H1 (cell line): Measurements from ENCODE around the gene NCKAP1. TPM values are rescaled to one million over a fixed set of nuclear protein-coding genes. Genes with fewer than 3 reads are reported as not detected.

Experiments
- CTCF ChIA-PET: fragments of 300-600 bp; sonication (Branson Sonifier 250); formaldehyde crosslinking; loops from one replicate; lab custom pipeline; 2021; ENCODE audit not compliant: partially characterized antibody; lab: Charles Lee
- POLR2A ChIA-PET: fragments of 300-600 bp; sonication (Branson Sonifier 250); formaldehyde crosslinking; loops from one replicate; lab custom pipeline; 2021; ENCODE audit warnings: inconsistent platforms; ENCODE audit not compliant: partially characterized antibody; lab: Charles Lee
- DNase-seq, 2 experiments: peaks; one replicate each; pipeline versions ENCODE4 v3.0.0 to v3.0.0-alpha.2; 2010 to 2022; ENCODE audit warnings: low spot score in 2 of 2, low read depth in 1 of 2, mixed read lengths in 1 of 2
- FAIRE-seq: peaks from 2 replicates; lab custom pipeline; 2011; peaks lifted over from hg19 to GRCh38; lab: Jason Lieb, UNC
- H2AFZ ChIP-seq: 2 replicates; pipeline ENCODE4 v1.8.1; 2012; ENCODE audit warnings: low read length, inconsistent platforms
- H2AK5ac ChIP-seq: 2 replicates; pipeline ENCODE4 v1.6.1; 2013; ENCODE audit warnings: low read depth, low read length
- H2BK120ac ChIP-seq: replicated peaks from 2 replicates; pipeline ENCODE3; 2013; ENCODE audit warnings: low read depth, low read length, inconsistent platforms
- H2BK12ac ChIP-seq: 2 replicates; pipeline ENCODE4 v1.6.1; 2013; ENCODE audit warnings: low read depth, low read length
- H2BK15ac ChIP-seq: 2 replicates; pipeline ENCODE4 v1.6.1; 2013; ENCODE audit warnings: low read length
- H2BK20ac ChIP-seq: 2 replicates; pipeline ENCODE4 v1.6.1; 2013; ENCODE audit warnings: low read length
- H2BK5ac ChIP-seq: 2 replicates; pipeline ENCODE4 v1.6.1; 2013; ENCODE audit warnings: low read depth, low read length
- H3K14ac ChIP-seq: 2 replicates; pipeline ENCODE4 v1.6.1; 2013; ENCODE audit warnings: inconsistent platforms; ENCODE audit not compliant: insufficient read length
- H3K18ac ChIP-seq: 2 replicates; pipeline ENCODE4 v1.6.1; 2013; ENCODE audit warnings: low read length; ENCODE audit errors: extremely low read depth
- H3K23ac ChIP-seq: 2 replicates; pipeline ENCODE4 v1.6.1; 2013; ENCODE audit warnings: inconsistent platforms; ENCODE audit not compliant: insufficient read length
- H3K23me2 ChIP-seq: 2 replicates; pipeline ENCODE4 v1.6.1; 2013; ENCODE audit warnings: low read depth, low read length
- H3K27ac ChIP-seq: 2 replicates; pipeline ENCODE4 v1.6.1; 2011; ENCODE audit warnings: low read depth, low read length, inconsistent platforms
- H3K27me3 ChIP-seq, 4 experiments: replicated peaks in 1 of 4; 1 replicate in 1 of 4; 2 replicates in 3 of 4; pipeline versions ENCODE4 v1.6.1 to v1.8.1; 2011 to 2013; ENCODE audit warnings: low read length in 3 of 4, mild to moderate bottlenecking in 3 of 4, inconsistent platforms in 2 of 4, mixed read lengths in 2 of 4, moderate library complexity in 1 of 4; ENCODE audit not compliant: control insufficient read depth in 3 of 4, insufficient read depth in 3 of 4; ENCODE audit errors: extremely low read depth in 1 of 4
- H3K36me3 ChIP-seq, 4 experiments: 2 replicates each; pipeline versions ENCODE4 v1.6.1 to v1.8.1; 2011 to 2013; ENCODE audit warnings: mild to moderate bottlenecking in 4 of 4, low read length in 3 of 4, moderate library complexity in 2 of 4, control low read depth in 1 of 4, inconsistent platforms in 1 of 4; ENCODE audit not compliant: insufficient read depth in 4 of 4, control insufficient read depth in 2 of 4
- H3K4ac ChIP-seq: replicated peaks from 2 replicates; pipeline ENCODE3; 2013; ENCODE audit warnings: low read length, low read depth, mixed read lengths, inconsistent platforms; ENCODE audit not compliant: insufficient read length
- H3K4me1 ChIP-seq, 4 experiments: replicated peaks in 1 of 4; 1 replicate in 1 of 4; 2 replicates in 3 of 4; pipeline versions ENCODE4 v1.6.1 to v1.8.1; 2011 to 2013; ENCODE audit warnings: low read length in 3 of 4, inconsistent platforms in 2 of 4, mixed read lengths in 1 of 4; ENCODE audit not compliant: insufficient read depth in 4 of 4, control insufficient read depth in 3 of 4
- H3K4me2 ChIP-seq, 2 experiments: 2 replicates each; pipeline versions ENCODE4 v1.6.1 to v1.8.1; 2011 to 2013; ENCODE audit warnings: low read depth in 2 of 2, low read length in 2 of 2, control low read depth in 1 of 2, inconsistent platforms in 1 of 2, mild to moderate bottlenecking in 1 of 2; ENCODE audit not compliant: insufficient read depth in 1 of 2
- H3K4me3 ChIP-seq, 4 experiments: fragments of 200-600, 300-600 bp in 1 of 4; sonication (generic), shearing (Covaris generic), sonication (Bioruptor Twin) in 1 of 4; 2 replicates each; pipeline versions ENCODE4 v1.5.1 to v1.8.1; 2011 to 2016; ENCODE audit warnings: low read length in 4 of 4, low read depth in 3 of 4, control low read depth in 2 of 4, inconsistent platforms in 2 of 4, mild to moderate bottlenecking in 2 of 4, mixed read lengths in 1 of 4, moderate library complexity in 1 of 4; ENCODE audit not compliant: insufficient read depth in 2 of 4; ENCODE audit errors: extremely low read depth in 1 of 4
- H3K56ac ChIP-seq: replicated peaks from 2 replicates; pipeline ENCODE3; 2013; ENCODE audit warnings: low read depth, mild to moderate bottlenecking, mixed read lengths, low read length, inconsistent platforms; ENCODE audit not compliant: insufficient read length
- H3K79me1 ChIP-seq: 2 replicates; pipeline ENCODE4 v1.6.1; 2013; ENCODE audit warnings: low read depth, low read length, control low read depth
- H3K79me2 ChIP-seq, 2 experiments: 2 replicates each; pipeline versions ENCODE4 v1.6.1 to v1.8.1; 2012 to 2013; ENCODE audit warnings: low read length in 2 of 2, mild to moderate bottlenecking in 2 of 2, inconsistent platforms in 1 of 2; ENCODE audit not compliant: insufficient read depth in 2 of 2, control insufficient read depth in 1 of 2
- H3K9ac ChIP-seq, 4 experiments: replicated peaks in 1 of 4; 1 replicate in 1 of 4; 2 replicates in 3 of 4; pipeline versions ENCODE4 v1.6.1 to v1.8.1; 2011 to 2013; ENCODE audit warnings: low read depth in 3 of 4, low read length in 3 of 4, control low read depth in 2 of 4, mild to moderate bottlenecking in 2 of 4, moderate library complexity in 2 of 4, inconsistent platforms in 1 of 4; ENCODE audit errors: extremely low read depth in 1 of 4
- H3K9me3 ChIP-seq, 2 experiments: 2 replicates each; pipeline versions ENCODE4 v1.6.1 to v1.8.1; 2012 to 2013; ENCODE audit warnings: mild to moderate bottlenecking in 2 of 2, moderate library complexity in 2 of 2, control low read depth in 1 of 2, inconsistent platforms in 1 of 2, low read depth in 1 of 2, low read length in 1 of 2, mixed read lengths in 1 of 2; ENCODE audit not compliant: insufficient read depth in 2 of 2
- H4K20me1 ChIP-seq, 2 experiments: replicated peaks in 1 of 2; 2 replicates each; pipeline versions ENCODE3 to v1.8.1; 2011 to 2013; ENCODE audit warnings: inconsistent platforms in 2 of 2, low read length in 2 of 2, mild to moderate bottlenecking in 1 of 2; ENCODE audit not compliant: insufficient read depth in 2 of 2, control insufficient read depth in 1 of 2
- H4K5ac ChIP-seq: 2 replicates; pipeline ENCODE4 v1.6.1; 2013; ENCODE audit warnings: low read length, low read depth, mixed read lengths, inconsistent platforms; ENCODE audit not compliant: insufficient read length
- H4K8ac ChIP-seq: 2 replicates; pipeline ENCODE4 v1.8.0; 2013; ENCODE audit warnings: mild to moderate bottlenecking, moderate library complexity, low read length, inconsistent platforms; ENCODE audit not compliant: insufficient read depth; ENCODE audit errors: extremely low read depth
- H4K91ac ChIP-seq: replicated peaks from 2 replicates; pipeline ENCODE3; 2013; ENCODE audit warnings: low read length, mixed read lengths, inconsistent platforms; ENCODE audit not compliant: insufficient read length
- EGR1 ChIP-seq: IDR thresholded peaks from 2 replicates; pipeline ENCODE4 v1.6.1; 2011; ENCODE audit warnings: low read depth, low read length, borderline replicate concordance
- RBBP5 ChIP-seq: IDR thresholded peaks from 2 replicates; pipeline ENCODE4 v1.7.1; 2012; ENCODE audit warnings: low read depth, mild to moderate bottlenecking, inconsistent platforms, low read length, moderate library complexity, borderline replicate concordance
- WGBS, 2 experiments: shearing (Covaris generic) in 1 of 2; methylation state at CpG; one replicate each; pipeline versions ENCODE4 v1.1.6 to v1.1.7; 2013 to 2015; ENCODE audit warnings: low lambda C conversion rate in 2 of 2, mixed read lengths in 2 of 2, inconsistent platforms in 1 of 2, low coverage in 1 of 2, missing lambda C conversion rate in 1 of 2; ENCODE audit not compliant: insufficient replicate concordance in 2 of 2, insufficient coverage in 1 of 2, insufficient read length in 1 of 2; ENCODE audit errors: extremely low coverage in 1 of 2, missing lambda C conversion rate in 1 of 2; 5-methylcytosine and 5-hydroxymethylcytosine counted together
- polyA plus RNA-seq, 7 experiments: library from polyadenylated mRNA; depleted of rRNA in 3 of 7; stranded (reverse) in 5 of 7; unstranded in 2 of 7; fragments of >200 nt in 5 of 7; fragments of 200-250 nt in 2 of 7; gene quantifications; 1 replicate in 5 of 7; 2 replicates in 1 of 7; 4 replicates in 1 of 7; pipeline versions ENCODE4 v1.2.1 to v1.2.3, GENCODE V29; 2011 to 2013; ENCODE audit warnings: missing spikeins in 2 of 7, mixed read lengths in 2 of 7
- total RNA-seq: library from RNA; stranded (reverse); fragmentation: NEBNext Ultra II Directional; extraction: Animal tissue kit (Norgen Biotek cat#: 25700); gene quantifications from 2 replicates; pipeline ENCODE4 v1.2.1, GENCODE V29; 2021

Gene NCKAP1
- total and polyA plus RNA-seq, 2 of the 8 experiments (the other 6 are each of a cell fraction or from before 2014, with no cell fraction given), result 90.8 to 173 TPM

- H2BK5ac ChIP-seq, result no peak overlapping the region
- no peaks in the 10 kb centered on the region for H3K79me1 ChIP-seq
- H3K9me3 ChIP-seq, result no peaks in the 10 kb centered on the region
- peaks cover under 1% of the 10 kb centered on the region; the same call in 1 of the 2 replicates for H3K23me2 ChIP-seq
- H4K5ac ChIP-seq, result no peak overlapping the region
- no peak overlapping the region for H2BK15ac ChIP-seq
- H3K23ac ChIP-seq, result no peak overlapping the region
- H4K8ac ChIP-seq, result no peak overlapping the region
- ChIA-PET CTCF (interaction anchor here (3.5 to 4.0 kb wide), 3 partner anchors 11 to 59 kb away, joined by 14 to 19 read pairs (median 18); no protein-coding TSS in a partner anchor), POLR2A (no interaction called here)
- H3K18ac ChIP-seq, result no peak overlapping the region
- H2BK12ac ChIP-seq, result no peak overlapping the region
- no peak overlapping the region for H3K27ac ChIP-seq
- no peak overlapping the region for H2AFZ ChIP-seq
- H4K20me1 ChIP-seq, result no peaks in the 10 kb centered on the region
- H4K91ac ChIP-seq, result no peak overlapping the region
- no peaks in the 10 kb centered on the region for H3K36me3 ChIP-seq
- H3K4me2 ChIP-seq, result no peak overlapping the region
- no peak overlapping the region for H3K9ac ChIP-seq
- H3K27me3 ChIP-seq, result peaks cover under 1 to 11% (median 4%) of the 10 kb centered on the region in 4 experiments
- DNase-seq (no peak), FAIRE-seq (no peak)
- H2AK5ac ChIP-seq, result no peak overlapping the region
- H3K14ac ChIP-seq, result no peak overlapping the region
- H3K4ac ChIP-seq, result no peak overlapping the region
- 94% methylated on average over 2 of the region's 2 CpGs; no CpG with 5 or more reads in 1 of the 2 experiments for WGBS, 2 experiments
- H2BK20ac ChIP-seq, result no peak overlapping the region
- no peak overlapping the region for H3K56ac ChIP-seq
- no peak overlapping the region for H3K4me3 ChIP-seq
- H3K79me2 ChIP-seq, result no peaks in the 10 kb centered on the region
- H3K4me1 ChIP-seq, result peaks cover 0 to under 1% (median 0%) of the 10 kb centered on the region in 4 experiments; a peak in 1 of 7 replicates
- no peak overlapping the region for H2BK120ac ChIP-seq
- TF ChIP-seq RBBP5, result no peak
- TF ChIP-seq EGR1, result no peak
Observed at GRCh38 chr2:182860858-182861257, 177.4 kb downstream of the NCKAP1 start.
